Stimulated activated CD4-positive, alpha-beta T cell treated with anti-CD3 and anti-CD28 coated beads, Interleukin-1b, Interleukin-23, amount 100 ng/mL, for 24 hours (primary cell): Measurements from ENCODE around the gene ATF7IP.
"Not testable (repeated sequence)": the region's sequence is repeated elsewhere in the genome, so short reads cannot be mapped to it uniquely, and the experiment has no call there.

Source experiments
- DNase-seq, 4 experiments: peaks; one replicate each; pipeline ENCODE4 v3.0.0-alpha.2; 2020; ENCODE audit warnings: low read depth in 4 of 4, low spot score in 1 of 4

ATF7IP gene

DNA sequence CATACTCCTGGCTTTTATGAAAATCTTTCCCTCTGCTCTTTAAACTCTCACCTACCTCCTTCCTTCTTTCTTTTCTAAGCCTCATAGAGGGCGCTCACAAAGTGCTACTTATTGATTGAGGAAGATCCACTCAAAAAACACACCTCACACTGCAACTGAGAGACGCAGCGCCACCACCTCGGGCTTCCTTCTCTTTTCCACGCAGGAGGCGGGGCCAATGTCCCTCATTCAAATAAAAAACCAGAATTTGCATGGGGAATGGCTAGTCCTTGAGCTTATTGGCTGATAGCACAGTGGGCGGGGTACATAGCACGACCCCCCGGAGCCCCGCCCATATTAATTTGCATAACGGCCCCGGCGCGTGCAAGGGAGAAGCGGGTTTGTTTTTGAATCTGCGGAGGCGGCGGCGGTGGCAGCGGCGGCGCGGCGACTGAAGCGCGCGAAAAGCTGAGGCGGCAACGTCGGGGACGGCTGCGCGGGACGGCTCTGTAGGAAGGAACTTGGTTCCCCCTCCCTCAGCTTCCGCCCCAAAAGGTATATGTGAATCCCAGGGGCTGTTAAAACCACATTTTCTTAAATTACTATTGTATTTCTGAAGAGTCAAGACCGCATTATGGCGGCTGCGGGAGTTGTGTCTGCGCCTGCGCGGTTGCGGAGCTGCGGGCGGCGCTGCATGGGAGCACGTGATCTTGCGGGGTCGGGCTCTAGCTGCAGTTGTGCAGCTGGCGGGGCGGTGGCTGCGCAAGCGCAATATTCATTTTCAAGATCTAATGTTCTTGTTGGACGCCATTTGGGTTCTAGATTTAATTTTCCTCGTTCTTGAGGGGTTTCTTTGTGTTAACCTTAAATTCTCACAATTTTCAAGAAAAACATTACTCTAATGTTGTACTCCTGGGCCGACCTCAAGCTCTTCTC is at the start of gene ATF7IP:
TSS of gene ATF7IP (plus strand) at position 389 of the 915 bp plus-strand sequence. CDS start 58,234 bp downstream, outside the sequence.
- DNase-seq = peak; percentile 86 to 93 (median 90)

- no peak for DNase-seq
Observed at GRCh38 chr12:14317362-14318146, 47.9 kb upstream of the ATF7IP start.

GRCh38 chr12:14319704-14320427 is 45.6 kb upstream of the ATF7IP start:
- DNase-seq = not testable (repeated sequence)

DNA sequence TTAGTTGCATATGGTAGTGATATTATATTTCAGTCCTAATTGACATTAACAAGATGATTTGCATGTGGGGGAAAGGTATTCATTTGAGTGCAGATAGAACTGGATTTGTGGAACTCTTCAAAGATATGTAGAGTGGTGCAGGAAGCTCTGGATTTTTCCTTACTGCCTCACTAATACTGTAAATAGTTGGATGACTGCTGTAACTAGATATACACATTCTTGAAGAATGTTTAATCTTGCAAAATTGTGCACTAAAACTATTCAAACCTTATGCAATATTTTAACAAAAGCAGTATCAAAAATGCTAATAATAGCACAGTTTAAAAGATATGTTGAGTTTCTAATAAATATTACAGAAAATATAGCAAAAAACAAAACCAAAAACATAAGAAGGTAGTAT is 43.1 kb upstream of the ATF7IP start:
- DNase-seq = no peak

DNA sequence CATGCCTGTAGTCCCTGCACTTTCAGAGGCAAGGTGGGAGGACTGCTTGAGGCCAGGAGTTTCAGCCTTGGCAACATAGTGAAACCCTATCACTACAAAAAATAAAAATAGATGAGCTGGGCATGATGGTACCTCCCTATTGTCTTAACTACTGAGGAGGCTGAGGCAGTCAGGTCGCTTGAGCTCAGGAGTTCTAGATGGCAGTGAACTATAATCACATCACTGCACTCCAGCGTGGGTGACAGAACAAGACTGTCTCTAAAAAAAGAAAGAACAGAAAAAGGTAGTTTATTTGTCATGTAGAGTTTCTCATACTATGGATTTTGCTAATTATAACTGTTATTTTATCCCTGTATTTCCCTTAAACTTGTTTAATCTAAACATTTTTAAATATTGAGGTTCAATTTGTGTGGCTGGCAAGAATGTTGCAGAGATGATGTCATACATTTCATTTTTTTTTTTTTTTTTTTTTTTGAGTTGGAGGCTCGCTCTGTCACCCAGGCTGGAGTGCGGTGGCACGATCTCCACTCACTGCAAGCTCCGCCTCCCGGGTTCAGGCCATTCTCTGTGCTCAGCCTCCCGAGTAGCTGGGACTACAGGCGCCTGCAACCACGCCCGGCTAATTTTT is 39.7 kb upstream of the ATF7IP start:
- DNase-seq = no peak

DNA sequence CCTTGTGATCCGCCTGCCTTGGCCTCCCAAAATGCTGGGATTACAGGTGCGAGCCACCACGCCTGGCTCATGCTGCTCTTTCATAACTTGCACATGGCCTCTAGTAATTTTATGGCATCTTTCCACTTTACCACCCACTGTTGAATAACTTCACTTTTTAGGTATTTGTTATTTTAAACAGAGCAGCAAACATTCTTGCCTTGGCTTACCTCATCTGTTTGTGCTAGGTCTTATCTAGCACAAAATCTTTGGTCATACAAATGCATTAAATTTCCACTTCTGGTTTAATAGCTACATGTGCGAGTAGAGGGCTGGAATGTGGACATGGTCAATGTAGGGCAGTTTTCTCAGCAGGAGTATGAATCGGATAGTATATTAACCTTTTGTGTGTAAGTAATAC is 38.8 kb upstream of the ATF7IP start:
- DNase-seq = no peak

DNA sequence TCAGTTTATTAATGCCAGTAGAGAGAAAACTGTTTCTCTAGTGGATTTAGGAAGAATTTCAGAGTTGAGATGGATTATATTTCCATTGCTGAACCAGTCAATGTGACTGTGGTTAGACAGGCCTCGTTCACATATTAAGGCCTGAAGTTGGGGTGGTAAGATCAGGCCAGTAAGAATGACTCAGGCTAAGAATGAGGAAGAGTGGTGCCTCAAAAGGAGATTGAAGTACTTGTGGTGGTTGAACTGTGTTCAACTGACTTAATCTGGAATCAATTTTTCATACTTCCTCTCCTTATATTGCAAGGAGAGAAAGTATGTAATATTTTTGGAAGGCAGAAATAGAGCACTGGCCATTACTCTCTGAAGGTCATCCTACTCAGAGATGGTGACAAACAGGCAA is 37.8 kb upstream of the ATF7IP start:
- no peak for DNase-seq

- no peak for DNase-seq
Observed at GRCh38 chr12:14332482-14332881, 33.0 kb upstream of the ATF7IP start.

DNA sequence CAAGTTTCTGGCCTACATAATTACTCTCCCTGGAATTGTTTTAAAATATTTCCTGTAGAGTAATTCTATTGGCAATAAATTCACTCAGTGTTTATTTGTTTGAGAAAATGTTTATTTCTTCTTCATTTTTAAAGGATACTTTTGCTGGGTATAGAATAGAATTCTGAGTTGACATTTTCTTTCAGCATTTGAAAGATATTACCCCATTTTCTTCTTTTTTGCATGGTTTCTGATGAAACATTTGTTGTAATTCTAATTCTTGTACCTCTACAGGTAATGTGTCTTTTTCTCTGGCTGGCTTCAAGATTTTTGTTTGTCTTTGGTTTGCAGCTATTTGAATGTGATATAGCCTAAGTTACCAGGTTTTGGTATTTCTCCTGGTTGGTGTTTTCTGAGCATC is 25.1 kb upstream of the ATF7IP start:
- DNase-seq = no peak

DNA sequence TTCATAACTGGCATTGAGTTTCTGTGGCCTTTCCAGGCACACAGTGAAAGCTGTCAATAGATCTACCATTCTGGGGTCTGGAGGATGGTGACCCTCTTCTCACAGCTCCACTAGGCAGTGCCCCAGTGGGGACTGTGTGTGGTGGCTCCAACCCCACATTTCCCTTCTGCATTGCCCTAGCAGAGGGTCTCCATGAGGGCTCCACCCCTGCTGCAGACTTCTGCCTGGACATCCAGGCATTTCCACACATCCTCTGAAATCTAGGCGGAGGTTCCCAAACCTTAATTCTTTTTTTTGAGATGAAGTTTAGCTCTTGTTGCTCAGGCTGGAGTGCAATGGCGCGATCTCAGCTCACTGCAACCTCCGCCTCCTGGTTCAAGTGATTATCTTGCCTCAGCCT is 14.0 kb upstream of the ATF7IP start:
- not testable (repeated sequence) for DNase-seq

GRCh38 chr12:14352066-14352465 is 13.4 kb upstream of the ATF7IP start:
- DNase-seq = not testable (repeated sequence)

- not testable (repeated sequence) for DNase-seq
Observed at GRCh38 chr12:14354665-14355064, 10.8 kb upstream of the ATF7IP start.

DNA sequence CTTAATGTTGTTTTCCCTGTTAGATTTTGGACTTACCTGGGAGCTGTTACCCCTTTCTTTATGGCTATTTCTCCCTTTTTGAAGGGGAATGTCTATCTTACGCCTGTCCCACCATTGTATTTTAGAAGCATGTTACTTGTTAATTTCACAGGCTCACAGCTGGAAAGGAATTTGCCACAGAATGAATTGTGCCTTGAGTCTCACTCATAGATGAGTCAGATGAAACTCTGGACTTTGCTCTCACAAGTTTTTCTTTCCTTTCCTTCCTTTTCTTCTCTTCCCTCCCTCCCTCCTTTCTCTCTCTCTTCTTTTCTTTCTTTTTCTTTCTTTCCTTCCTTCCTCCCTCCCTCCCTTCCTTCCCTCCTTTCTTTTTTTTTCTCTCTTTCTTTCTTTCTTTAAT is 9.3 kb upstream of the ATF7IP start:
- DNase-seq = no peak

- DNase-seq = no peak
Observed at GRCh38 chr12:14357486-14357885, 8.0 kb upstream of the ATF7IP start.

DNA sequence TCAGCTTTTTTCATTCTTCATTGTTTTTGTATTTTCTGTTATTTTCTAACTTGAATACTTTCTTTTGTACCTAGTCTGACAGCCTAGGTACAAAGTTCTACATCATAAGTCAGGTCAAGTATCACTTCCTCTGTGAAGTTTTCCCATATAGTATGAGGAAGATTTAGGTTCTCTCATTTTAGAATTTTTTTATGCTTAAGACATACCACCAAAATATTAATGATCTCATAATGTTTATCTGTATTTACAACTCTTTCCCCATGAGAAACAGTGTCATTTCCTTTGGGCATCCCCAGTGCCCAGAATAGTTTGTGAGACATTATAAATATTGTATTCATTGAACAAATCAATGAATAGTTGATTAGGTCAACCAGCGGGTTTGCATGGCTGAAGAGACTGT is 3.1 kb upstream of the ATF7IP start:
- no peak for DNase-seq

GRCh38 chr12:14364583-14365271 is 755 bp upstream of the ATF7IP start:
- DNase-seq = no peak

DNA sequence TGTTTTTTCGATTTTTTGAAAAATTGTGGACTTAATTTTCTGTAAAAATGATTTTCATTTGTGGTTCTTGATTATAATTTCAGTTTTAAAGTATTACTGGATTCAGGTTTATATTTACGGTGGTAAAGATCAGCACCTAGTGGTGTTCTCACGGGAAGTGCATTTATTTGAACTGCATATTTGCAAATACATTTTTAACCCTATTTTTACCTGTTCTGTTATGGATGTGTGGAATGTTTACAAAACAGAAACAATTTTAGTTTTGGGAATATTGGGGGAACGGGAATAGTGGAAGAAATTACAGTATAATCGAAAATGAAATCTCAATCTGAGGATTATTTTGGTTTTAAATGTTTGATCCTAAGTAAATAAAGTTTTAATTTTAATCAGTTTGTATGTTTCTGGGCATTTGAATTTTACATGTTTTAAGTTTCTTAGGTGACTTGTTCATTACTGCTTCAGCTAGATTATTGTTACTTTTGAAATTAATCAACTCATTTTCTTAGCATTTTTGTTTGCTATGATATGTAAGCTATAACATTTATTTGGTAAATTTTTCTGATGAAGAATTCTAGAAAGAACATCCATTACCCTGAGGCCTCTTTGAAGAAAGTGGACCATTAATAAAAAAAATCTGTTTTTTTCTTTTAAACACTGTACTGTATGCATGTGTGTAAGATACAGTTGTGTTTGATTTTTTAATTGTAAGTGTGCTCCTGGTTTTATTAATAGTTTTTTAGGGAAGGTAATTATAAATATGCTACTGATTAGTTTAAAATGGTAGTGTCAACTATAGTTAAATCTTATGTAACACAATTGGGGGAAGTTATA is 942 bp downstream of the ATF7IP start:
- DNase-seq = no peak

DNA sequence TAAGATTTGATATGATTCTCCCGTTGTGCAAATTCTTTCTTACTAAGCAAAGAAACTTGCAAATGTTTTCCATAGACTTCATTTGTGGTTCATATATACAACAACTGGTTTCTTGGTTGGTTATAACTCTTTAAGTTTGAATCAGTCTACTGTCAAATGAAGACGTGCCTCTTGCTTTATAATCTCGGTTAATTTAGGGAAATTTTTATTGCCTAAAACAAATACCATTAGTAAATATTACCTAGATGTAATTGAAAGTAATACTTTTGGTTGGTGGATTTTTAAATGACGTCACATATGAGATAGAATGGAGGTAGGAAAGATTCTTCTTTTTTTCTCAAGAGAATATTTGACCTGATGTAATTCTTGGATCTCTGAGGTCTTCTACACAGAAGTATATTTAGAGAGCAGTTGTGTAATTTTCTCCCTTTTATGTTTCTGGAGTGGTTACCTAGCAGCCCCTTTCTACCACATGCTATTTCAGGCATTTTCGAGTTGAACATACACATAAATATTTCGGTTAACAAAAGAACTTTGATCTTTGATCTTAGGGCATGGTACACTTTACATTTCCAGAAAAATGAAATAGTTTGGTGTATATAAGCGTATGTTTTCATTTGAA is 1.7 kb downstream of the ATF7IP start:
- no peak for DNase-seq

- no peak for DNase-seq
Observed at GRCh38 chr12:14369311-14369710, 3.8 kb downstream of the ATF7IP start.
